A673 (cell line): ENCODE results near the gene RASSF1.

Source experiments
- CTCF ChIP-seq: fragments of 300-800, 200-600 bp; sonication (generic); conservative IDR thresholded peaks from 2 replicates; pipeline ENCODE4 v1.5.1; 2017; ENCODE audit warnings: low read depth, mild to moderate bottlenecking, antibody characterized with exemption, low read length, moderate library complexity, mixed read lengths
- EZH2 ChIP-seq: fragments of 200-600 bp; sonication (generic); IDR thresholded peaks from 2 replicates; pipeline ENCODE4 v1.6.1; 2017; ENCODE audit warnings: borderline replicate concordance, low read depth, mild to moderate bottlenecking, mixed read lengths, antibody characterized with exemption, low read length; ENCODE audit not compliant: poor library complexity, severe bottlenecking

- no peak for TF ChIP-seq EZH2
- TF ChIP-seq CTCF = no peak
These were observed 10.1 kb upstream of the RASSF1 start, which contains the start of the genes CYB561D2 and NPRL2 for GRCh38 chr3:50350527-50351322.
